HG03025 (cell line): ENCODE measurements around the gene HMGCS1.
A peak's percentile ranks its signal among the peaks of the same experiment; 100 is the strongest.
"Not testable (repeated sequence)": the region's sequence is repeated elsewhere in the genome, so short reads cannot be mapped to it uniquely, and the experiment has no call there.

Experiments used
- ATAC-seq: cut with Tn5 transposase; IDR thresholded peaks from one replicate; pipeline ENCODE4 v1.9.1; 2021; ENCODE audit warnings: mild to moderate bottlenecking, moderate library complexity; ENCODE audit not compliant: unreplicated experiment, low FRiP score

Gene HMGCS1

GRCh38 chr5:43313035-43313853 is at the start of gene HMGCS1:
Gene HMGCS1 (minus strand): TSS chr5:43313412. CDS start chr5:43298965, 14,447 bp downstream.
- ATAC-seq = peak; percentile 94

- ATAC-seq = no peak
Measured at GRCh38 chr5:43358726-43359125, 45.5 kb upstream of the HMGCS1 start.

GRCh38 chr5:43358301-43358700 is 45.1 kb upstream of the HMGCS1 start:
- ATAC-seq = no peak

GRCh38 chr5:43357878-43358281 is 44.7 kb upstream of the HMGCS1 start:
- ATAC-seq = no peak

GRCh38 chr5:43357067-43357466 is 43.9 kb upstream of the HMGCS1 start:
- no peak for ATAC-seq

GRCh38 chr5:43354774-43355173 is 41.6 kb upstream of the HMGCS1 start:
- no peak for ATAC-seq

GRCh38 chr5:43353668-43354067 is 40.5 kb upstream of the HMGCS1 start:
- ATAC-seq = no peak

- ATAC-seq = no peak
Measured at GRCh38 chr5:43352915-43353314, 39.7 kb upstream of the HMGCS1 start.

GRCh38 chr5:43352131-43352530 is 38.9 kb upstream of the HMGCS1 start:
- no peak for ATAC-seq

- ATAC-seq = no peak
Measured at GRCh38 chr5:43348861-43349363, 35.7 kb upstream of the HMGCS1 start.

GRCh38 chr5:43348207-43348606 is 35.0 kb upstream of the HMGCS1 start:
- no peak for ATAC-seq

GRCh38 chr5:43338862-43339261 is 25.6 kb upstream of the HMGCS1 start:
- no peak for ATAC-seq

GRCh38 chr5:43336159-43336558 is 22.9 kb upstream of the HMGCS1 start:
- no peak for ATAC-seq

- ATAC-seq = no peak
Measured at GRCh38 chr5:43335681-43336080, 22.5 kb upstream of the HMGCS1 start.

GRCh38 chr5:43332401-43332800 is 19.2 kb upstream of the HMGCS1 start:
- no peak for ATAC-seq

GRCh38 chr5:43325624-43326023 is 12.4 kb upstream of the HMGCS1 start:
- ATAC-seq = not testable (repeated sequence)

- ATAC-seq = not testable (repeated sequence)
Measured at GRCh38 chr5:43323488-43323887, 10.3 kb upstream of the HMGCS1 start.

GRCh38 chr5:43320846-43321245 is 7.6 kb upstream of the HMGCS1 start:
- ATAC-seq = no peak

GRCh38 chr5:43316421-43316820 is 3.2 kb upstream of the HMGCS1 start:
- no peak for ATAC-seq

- no peak for ATAC-seq
Measured at GRCh38 chr5:43315682-43316081, 2.5 kb upstream of the HMGCS1 start.

GRCh38 chr5:43315263-43315662 is 2.1 kb upstream of the HMGCS1 start:
- ATAC-seq = no peak

GRCh38 chr5:43314724-43315123 is 1.5 kb upstream of the HMGCS1 start:
- ATAC-seq = no peak
